ENCODE data around the gene NAALADL2.
"Not testable (repeated sequence)": the region's sequence is repeated elsewhere in the genome, so short reads cannot be mapped to it uniquely, and the experiment has no call there.

The NAALADL2 gene

GRCh38 chr3:175825016-175825580 is 966.0 kb downstream of the NAALADL2 start:
- H3K9me3 ChIP-seq (ENCODE audit: control insufficient read depth, low read length); H3K36me3 ChIP-seq (ENCODE audit: control insufficient read depth, insufficient read depth, low read length); H3K27ac ChIP-seq (ENCODE audit: insufficient read depth, low read depth, low read length, poor library complexity, severe bottlenecking); H3K4me1 ChIP-seq (ENCODE audit: control insufficient read depth, insufficient read depth, low read length); H3K27me3 ChIP-seq (ENCODE audit: control insufficient read depth, insufficient read depth, low read length, poor library complexity, severe bottlenecking); H3K4me3 ChIP-seq (ENCODE audit: insufficient read depth, low read depth, low read length): not testable (repeated sequence)
- 77 to 79% methylated on average over 6 of the region's 6 CpGs for WGBS, 2 experiments

DNA sequence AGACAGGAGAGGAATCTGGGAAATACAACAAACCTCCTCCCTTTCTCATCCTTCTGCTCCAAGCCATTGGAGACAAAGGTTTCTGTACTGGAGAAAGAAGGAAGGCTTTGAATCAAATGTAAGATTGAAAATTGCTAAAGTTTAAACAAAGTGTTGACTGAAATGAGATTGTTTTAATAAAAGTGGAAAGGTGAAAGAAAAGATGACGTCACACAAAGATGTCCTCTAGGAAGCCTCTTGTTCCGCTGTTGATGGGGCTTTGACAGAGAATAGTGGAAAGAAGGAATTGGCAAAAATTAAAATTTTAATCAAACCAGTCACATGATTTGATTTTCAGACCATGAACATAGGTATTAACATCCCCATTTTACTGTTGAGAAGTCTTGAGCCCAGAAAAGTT is 967.6 kb downstream of the NAALADL2 start:
- no peaks in the 10 kb centered on the region for H3K27me3 ChIP-seq (ENCODE audit: control insufficient read depth, insufficient read depth, low read length, poor library complexity, severe bottlenecking)
- no peaks in the 10 kb centered on the region for H3K36me3 ChIP-seq (ENCODE audit: control insufficient read depth, insufficient read depth, low read length)
- no peak overlapping the region for H3K27ac ChIP-seq (ENCODE audit: insufficient read depth, low read depth, low read length, poor library complexity, severe bottlenecking)
- H3K4me3 ChIP-seq (ENCODE audit: insufficient read depth, low read depth, low read length): no peak overlapping the region
- H3K9me3 ChIP-seq (ENCODE audit: control insufficient read depth, low read length): no peaks in the 10 kb centered on the region
- no peaks in the 10 kb centered on the region for H3K4me1 ChIP-seq (ENCODE audit: control insufficient read depth, insufficient read depth, low read length)
- 94 to 98% methylated on average over 2 of the region's 2 CpGs for WGBS, 2 experiments

- not testable (repeated sequence) for H3K36me3 ChIP-seq (ENCODE audit: control insufficient read depth, insufficient read depth, low read length); H3K9me3 ChIP-seq (ENCODE audit: control insufficient read depth, low read length); H3K27ac ChIP-seq (ENCODE audit: insufficient read depth, low read depth, low read length, poor library complexity, severe bottlenecking); H3K27me3 ChIP-seq (ENCODE audit: control insufficient read depth, insufficient read depth, low read length, poor library complexity, severe bottlenecking); H3K4me3 ChIP-seq (ENCODE audit: insufficient read depth, low read depth, low read length); H3K4me1 ChIP-seq (ENCODE audit: control insufficient read depth, insufficient read depth, low read length)
- WGBS, 2 experiments: 92% methylated on average over 7 to 8 of the region's 8 CpGs
Measured at GRCh38 chr3:175829809-175830208, 970.7 kb downstream of the NAALADL2 start.

- H3K4me3 ChIP-seq (ENCODE audit: insufficient read depth, low read depth, low read length); H3K27ac ChIP-seq (ENCODE audit: insufficient read depth, low read depth, low read length, poor library complexity, severe bottlenecking); H3K4me1 ChIP-seq (ENCODE audit: control insufficient read depth, insufficient read depth, low read length); H3K27me3 ChIP-seq (ENCODE audit: control insufficient read depth, insufficient read depth, low read length, poor library complexity, severe bottlenecking); H3K9me3 ChIP-seq (ENCODE audit: control insufficient read depth, low read length); H3K36me3 ChIP-seq (ENCODE audit: control insufficient read depth, insufficient read depth, low read length): not testable (repeated sequence)
- WGBS, 2 experiments: 48 to 59% methylated on average over 5 to 6 of the region's 6 CpGs
Measured at GRCh38 chr3:175835763-175836162, 976.6 kb downstream of the NAALADL2 start.

GRCh38 chr3:175836617-175837016 is 977.5 kb downstream of the NAALADL2 start:
- Histone ChIP-seq H3K9me3 (ENCODE audit: control insufficient read depth, low read length) (no peaks in the 10 kb centered on the region), H3K4me1 (ENCODE audit: control insufficient read depth, insufficient read depth, low read length) (peaks cover 2% of the 10 kb centered on the region), H3K27me3 (ENCODE audit: control insufficient read depth, insufficient read depth, low read length, poor library complexity, severe bottlenecking) (no peaks in the 10 kb centered on the region), H3K4me3 (ENCODE audit: insufficient read depth, low read depth, low read length) (no peak overlapping the region), H3K27ac (ENCODE audit: insufficient read depth, low read depth, low read length, poor library complexity, severe bottlenecking) (no peak overlapping the region), H3K36me3 (ENCODE audit: control insufficient read depth, insufficient read depth, low read length) (no peaks in the 10 kb centered on the region)
- 58 to 59% methylated on average over 4 of the region's 4 CpGs for WGBS, 2 experiments

DNA sequence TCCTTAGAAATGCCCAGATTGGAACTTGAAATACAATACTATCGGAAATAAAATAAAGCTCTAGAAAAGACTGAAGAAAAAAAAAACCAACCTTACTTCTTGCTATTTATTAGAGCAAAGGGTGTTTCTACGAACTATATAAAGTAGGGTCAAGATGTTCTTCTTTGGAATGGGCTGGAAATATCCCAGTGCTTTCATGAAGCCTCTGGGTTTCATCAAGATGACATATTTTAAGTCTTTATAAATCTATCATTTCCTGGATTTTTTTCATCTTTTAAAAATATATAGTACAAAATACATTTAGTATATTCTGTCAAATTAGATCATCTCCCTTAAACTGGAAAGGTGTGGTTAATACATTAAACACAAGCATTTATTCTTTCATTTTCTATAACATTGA is 978.8 kb downstream of the NAALADL2 start:
- Histone ChIP-seq H3K4me3 (ENCODE audit: insufficient read depth, low read depth, low read length) (no peak overlapping the region), H3K4me1 (ENCODE audit: control insufficient read depth, insufficient read depth, low read length) (peaks cover 2% of the 10 kb centered on the region), H3K36me3 (ENCODE audit: control insufficient read depth, insufficient read depth, low read length) (no peaks in the 10 kb centered on the region), H3K27ac (ENCODE audit: insufficient read depth, low read depth, low read length, poor library complexity, severe bottlenecking) (no peak overlapping the region), H3K27me3 (ENCODE audit: control insufficient read depth, insufficient read depth, low read length, poor library complexity, severe bottlenecking) (no peaks in the 10 kb centered on the region), H3K9me3 (ENCODE audit: control insufficient read depth, low read length) (no peaks in the 10 kb centered on the region)
- 100% methylated on average over 1 of the region's 2 CpGs; no CpG with 5 or more reads in 1 of the 2 experiments for WGBS, 2 experiments

- H3K9me3 ChIP-seq (ENCODE audit: control insufficient read depth, low read length): no peaks in the 10 kb centered on the region
- no peak overlapping the region for H3K27ac ChIP-seq (ENCODE audit: insufficient read depth, low read depth, low read length, poor library complexity, severe bottlenecking)
- WGBS, 2 experiments: 83 to 100% methylated on average over 2 of the region's 2 CpGs
- H3K4me1 ChIP-seq (ENCODE audit: control insufficient read depth, insufficient read depth, low read length): peaks cover 2% of the 10 kb centered on the region
- no peaks in the 10 kb centered on the region for H3K36me3 ChIP-seq (ENCODE audit: control insufficient read depth, insufficient read depth, low read length)
- no peaks in the 10 kb centered on the region for H3K27me3 ChIP-seq (ENCODE audit: control insufficient read depth, insufficient read depth, low read length, poor library complexity, severe bottlenecking)
- no peak overlapping the region for H3K4me3 ChIP-seq (ENCODE audit: insufficient read depth, low read depth, low read length)
Measured at GRCh38 chr3:175839366-175840005, 980.4 kb downstream of the NAALADL2 start.

GRCh38 chr3:175851541-175851940 is 992.4 kb downstream of the NAALADL2 start:
- no peaks in the 10 kb centered on the region for H3K36me3 ChIP-seq (ENCODE audit: control insufficient read depth, insufficient read depth, low read length)
- H3K9me3 ChIP-seq (ENCODE audit: control insufficient read depth, low read length): no peaks in the 10 kb centered on the region
- no peaks in the 10 kb centered on the region for H3K4me1 ChIP-seq (ENCODE audit: control insufficient read depth, insufficient read depth, low read length)
- no peak overlapping the region for H3K27ac ChIP-seq (ENCODE audit: insufficient read depth, low read depth, low read length, poor library complexity, severe bottlenecking)
- 93 to 97% methylated on average over 7 of the region's 7 CpGs for WGBS, 2 experiments
- no peak overlapping the region for H3K4me3 ChIP-seq (ENCODE audit: insufficient read depth, low read depth, low read length)
- H3K27me3 ChIP-seq (ENCODE audit: control insufficient read depth, insufficient read depth, low read length, poor library complexity, severe bottlenecking): no peaks in the 10 kb centered on the region

DNA sequence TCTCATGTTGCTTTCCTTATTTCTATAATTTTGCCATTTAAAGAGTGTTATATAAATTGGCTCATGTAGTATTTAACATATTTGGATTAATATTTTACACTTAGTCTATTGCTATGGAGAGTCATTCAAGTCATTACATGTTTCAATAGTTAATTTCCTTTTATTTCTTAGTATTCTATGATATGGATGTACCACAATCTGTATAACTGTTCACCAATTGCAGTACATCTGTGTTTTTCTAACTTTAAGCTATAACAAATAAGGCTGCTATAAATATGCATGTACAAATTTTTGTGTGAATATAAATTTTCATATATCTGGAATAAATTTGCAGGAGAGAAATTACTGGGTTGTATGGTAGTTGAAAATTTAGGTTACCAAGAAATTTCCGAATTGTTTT is 993.4 kb downstream of the NAALADL2 start:
- H3K36me3 ChIP-seq (ENCODE audit: control insufficient read depth, insufficient read depth, low read length): no peaks in the 10 kb centered on the region
- H3K27ac ChIP-seq (ENCODE audit: insufficient read depth, low read depth, low read length, poor library complexity, severe bottlenecking): no peak overlapping the region
- H3K9me3 ChIP-seq (ENCODE audit: control insufficient read depth, low read length): no peaks in the 10 kb centered on the region
- 81 to 100% methylated on average over 1 of the region's 1 CpG for WGBS, 2 experiments
- no peaks in the 10 kb centered on the region for H3K4me1 ChIP-seq (ENCODE audit: control insufficient read depth, insufficient read depth, low read length)
- no peak overlapping the region for H3K4me3 ChIP-seq (ENCODE audit: insufficient read depth, low read depth, low read length)
- H3K27me3 ChIP-seq (ENCODE audit: control insufficient read depth, insufficient read depth, low read length, poor library complexity, severe bottlenecking): no peaks in the 10 kb centered on the region

DNA sequence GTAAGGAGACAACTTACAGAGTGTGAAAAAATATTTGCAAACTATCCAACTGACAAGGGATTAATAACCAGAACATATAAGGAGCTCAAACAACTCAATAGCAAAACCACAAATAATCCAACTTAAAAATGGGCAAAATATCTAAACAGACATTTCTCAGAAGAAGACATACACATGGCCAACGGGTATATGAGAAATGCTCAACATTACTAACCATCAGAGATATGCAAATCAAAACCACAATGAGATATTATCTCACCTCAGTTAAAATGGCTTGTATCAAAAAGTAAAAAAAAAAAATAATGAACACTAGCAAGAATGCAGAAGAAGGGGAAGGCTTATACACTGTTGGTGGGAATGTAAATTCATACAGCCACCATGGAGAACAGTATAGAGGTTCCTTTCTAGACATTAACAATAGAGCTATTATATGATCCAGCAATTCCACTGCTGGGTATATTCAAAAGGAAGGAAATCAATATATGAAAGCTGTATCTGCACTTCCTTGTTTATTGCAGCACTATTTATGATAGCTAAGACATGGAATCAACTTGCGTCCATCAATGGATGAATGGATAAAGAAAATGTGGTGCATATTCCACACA is 998.6 kb downstream of the NAALADL2 start:
- WGBS, 2 experiments: 86% methylated on average over 1 to 2 of the region's 2 CpGs
- no peak overlapping the region for H3K4me3 ChIP-seq (ENCODE audit: insufficient read depth, low read depth, low read length)
- no peaks in the 10 kb centered on the region for H3K27me3 ChIP-seq (ENCODE audit: control insufficient read depth, insufficient read depth, low read length, poor library complexity, severe bottlenecking)
- H3K27ac ChIP-seq (ENCODE audit: insufficient read depth, low read depth, low read length, poor library complexity, severe bottlenecking): no peak overlapping the region
- no peaks in the 10 kb centered on the region for H3K9me3 ChIP-seq (ENCODE audit: control insufficient read depth, low read length)
- no peaks in the 10 kb centered on the region for H3K36me3 ChIP-seq (ENCODE audit: control insufficient read depth, insufficient read depth, low read length)
- no peaks in the 10 kb centered on the region for H3K4me1 ChIP-seq (ENCODE audit: control insufficient read depth, insufficient read depth, low read length)
